Stimulated activated CD8-positive, alpha-beta memory T cell treated with anti-CD3 and anti-CD28 coated beads, Interleukin-4, amount 100 ng/mL, for 48 hours (primary cell): ENCODE results near the gene CCR7.
A peak's percentile ranks its signal among the peaks of the same experiment; 100 is the strongest.
"Not testable (repeated sequence)": the region's sequence is repeated elsewhere in the genome, so short reads cannot be mapped to it uniquely, and the experiment has no call there.

Source experiments
- DNase-seq: peaks from one replicate; pipeline ENCODE4 v3.0.0-alpha.2; 2020

The CCR7 gene

DNA sequence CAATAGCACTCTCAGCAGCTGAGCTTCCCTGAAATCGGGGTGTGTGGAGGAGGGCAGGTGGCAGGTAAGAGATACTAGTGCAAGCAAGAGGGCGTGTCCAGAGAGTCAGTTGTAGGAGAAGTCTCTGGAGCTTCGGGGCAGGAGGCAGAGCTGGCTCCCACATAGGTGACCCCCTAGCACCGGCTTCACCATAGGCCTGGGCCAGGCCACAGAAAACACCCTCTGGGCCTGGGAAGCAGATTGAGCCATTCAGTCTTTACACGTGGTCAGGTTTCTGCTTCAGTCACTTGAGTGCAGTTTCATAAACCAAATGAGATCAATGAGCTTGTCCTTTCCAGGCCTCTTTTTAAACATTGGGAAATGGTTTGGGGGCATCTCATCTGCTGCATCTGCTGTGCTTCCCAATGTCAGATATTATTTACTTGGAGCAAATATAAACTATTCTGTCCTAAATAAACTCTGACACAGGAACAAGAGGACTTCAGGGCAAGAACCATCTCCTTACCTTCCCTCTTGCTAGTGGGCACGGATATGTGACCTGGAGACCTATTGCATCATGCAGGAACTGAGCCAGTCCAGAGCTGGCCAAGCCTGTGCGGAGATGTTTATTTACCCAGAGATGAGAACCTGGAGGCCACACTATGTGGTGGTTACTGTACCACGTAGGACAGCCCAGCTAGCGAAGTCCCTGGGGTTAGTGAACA lies 16.1 kb downstream of the CCR7 start:
- DNase-seq, result peak; percentile 41

DNA sequence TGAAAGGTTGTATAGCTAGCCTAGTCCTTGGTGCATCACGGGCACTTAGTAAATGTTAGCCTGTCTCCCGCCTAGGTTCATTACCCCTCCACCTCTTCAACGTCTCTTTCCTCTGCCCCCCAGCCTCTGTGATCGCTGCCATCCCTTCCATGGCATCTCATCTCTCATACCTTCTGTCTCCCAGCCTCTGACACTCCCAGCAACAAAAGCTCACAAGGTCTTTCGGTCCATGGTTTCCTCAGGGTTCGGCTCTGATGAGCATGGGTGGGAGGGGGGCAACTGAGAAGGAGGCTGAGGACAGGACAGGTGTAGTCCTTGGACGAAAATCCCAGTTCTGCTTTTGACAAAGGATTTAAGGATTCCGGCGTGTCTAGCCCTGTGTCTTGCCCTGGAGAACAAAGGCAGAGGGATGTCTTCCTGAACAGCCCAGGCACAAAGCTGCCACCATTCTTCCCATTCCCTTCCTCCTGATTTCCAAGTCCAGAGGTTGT lies 16.7 kb downstream of the CCR7 start:
- peak; percentile 25 for DNase-seq

DNA sequence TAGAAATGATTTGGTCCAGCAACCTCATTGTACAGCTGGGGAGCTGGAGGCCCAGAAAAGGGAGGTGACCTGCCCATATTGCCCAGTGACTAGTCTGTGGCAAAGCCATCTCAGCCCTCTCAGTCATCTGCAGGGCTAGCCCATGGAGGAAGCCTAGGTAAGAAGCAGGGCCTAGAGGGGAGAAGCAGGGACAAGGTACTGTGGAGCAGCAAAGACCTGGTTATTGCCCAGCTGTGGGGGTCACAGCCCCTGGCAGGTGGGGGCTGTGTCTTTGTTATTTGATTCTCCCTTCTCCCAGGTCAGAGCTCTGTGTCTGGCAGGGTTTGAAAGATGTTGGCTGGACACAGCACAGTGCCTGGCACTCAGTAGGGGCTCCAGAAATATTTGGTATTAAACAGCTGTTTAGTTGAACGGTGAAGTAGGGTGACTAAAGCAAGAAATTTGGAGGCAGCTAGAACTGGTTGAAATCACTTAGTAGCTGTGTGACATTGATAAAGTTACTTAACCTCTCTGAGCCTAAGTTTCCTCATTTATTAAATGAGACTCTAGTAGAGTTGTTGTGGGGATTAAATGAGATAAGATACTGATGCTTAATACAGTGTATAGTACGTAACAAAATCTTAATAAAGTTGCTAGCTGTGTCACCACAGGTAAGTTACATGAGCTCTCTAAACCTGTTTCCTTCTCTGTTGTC lies 17.3 kb downstream of the CCR7 start:
- DNase-seq, result no peak

DNA sequence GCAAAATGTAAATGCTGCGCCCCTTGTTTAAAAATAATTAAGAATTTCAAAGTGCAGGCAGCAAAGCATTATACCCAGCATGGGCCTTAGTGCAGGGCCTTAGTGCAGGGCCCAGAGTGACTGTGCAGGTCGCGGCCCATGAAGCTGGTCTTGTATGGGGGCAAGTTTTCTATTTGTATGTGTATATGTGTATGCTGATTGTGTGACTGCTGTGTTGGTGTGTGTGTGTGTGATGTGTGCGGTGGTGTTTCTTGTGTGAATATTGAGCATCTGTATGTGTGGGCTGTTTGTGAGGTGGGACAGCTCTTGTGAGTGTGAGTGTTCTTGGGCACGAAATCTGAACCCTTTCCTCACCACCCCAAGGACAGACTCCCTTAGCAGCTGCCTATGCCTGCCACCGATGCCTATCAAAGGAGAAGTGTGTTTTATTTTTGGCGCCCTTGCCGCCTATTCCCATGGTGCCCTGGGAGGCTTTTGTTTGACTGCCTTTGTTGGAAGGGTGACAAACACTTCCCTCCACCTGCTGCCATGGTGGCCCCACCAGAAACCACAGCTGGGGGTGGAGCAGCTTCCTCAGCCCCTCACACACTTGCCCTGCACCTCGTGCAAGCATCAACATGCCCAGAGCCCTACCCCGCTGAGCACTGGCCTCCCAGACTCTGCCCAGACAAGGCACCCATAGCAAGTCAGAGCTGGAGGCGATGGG lies 18.0 kb downstream of the CCR7 start:
- peak; percentile 80 for DNase-seq

DNA sequence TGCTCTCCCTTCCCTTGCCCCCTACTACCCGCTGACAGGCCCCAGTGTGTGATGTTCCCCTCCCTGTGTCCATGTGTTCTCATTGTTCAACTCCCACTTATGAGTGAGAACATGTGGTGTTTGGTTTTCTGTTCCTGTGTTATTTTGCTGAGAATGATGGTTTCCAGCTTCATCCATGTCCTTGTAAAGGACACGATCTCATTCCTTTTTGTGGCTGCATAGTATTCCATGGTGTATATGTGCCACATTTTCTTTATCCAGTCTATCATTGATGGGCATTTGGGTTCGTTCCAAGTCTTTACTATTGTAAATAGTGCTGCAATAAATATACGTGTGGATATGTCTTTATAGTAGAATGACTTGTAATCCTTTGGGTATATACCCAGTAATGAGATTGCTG lies 18.8 kb downstream of the CCR7 start:
- DNase-seq, result not testable (repeated sequence)

DNA sequence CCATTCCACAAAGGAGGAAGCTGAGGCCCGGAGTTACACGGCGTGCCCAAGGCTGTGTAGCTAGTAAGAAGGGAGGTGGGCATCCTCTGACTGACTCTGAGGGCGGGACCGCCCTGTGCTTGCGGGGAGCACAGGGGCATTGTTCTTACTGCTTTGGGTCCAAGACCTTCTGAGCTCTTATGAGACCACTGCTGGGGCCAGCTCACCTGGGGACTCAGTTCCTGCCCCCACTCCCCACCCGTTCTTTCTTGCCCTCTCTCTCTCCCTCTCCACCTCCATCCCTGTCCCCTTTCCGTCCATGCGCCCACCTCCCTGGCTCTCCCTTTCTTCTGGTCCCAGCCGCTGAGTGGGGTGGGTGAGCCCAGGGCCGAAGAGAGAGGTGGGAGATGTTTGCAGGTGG lies 19.6 kb downstream of the CCR7 start:
- DNase-seq, result peak; percentile 22

DNA sequence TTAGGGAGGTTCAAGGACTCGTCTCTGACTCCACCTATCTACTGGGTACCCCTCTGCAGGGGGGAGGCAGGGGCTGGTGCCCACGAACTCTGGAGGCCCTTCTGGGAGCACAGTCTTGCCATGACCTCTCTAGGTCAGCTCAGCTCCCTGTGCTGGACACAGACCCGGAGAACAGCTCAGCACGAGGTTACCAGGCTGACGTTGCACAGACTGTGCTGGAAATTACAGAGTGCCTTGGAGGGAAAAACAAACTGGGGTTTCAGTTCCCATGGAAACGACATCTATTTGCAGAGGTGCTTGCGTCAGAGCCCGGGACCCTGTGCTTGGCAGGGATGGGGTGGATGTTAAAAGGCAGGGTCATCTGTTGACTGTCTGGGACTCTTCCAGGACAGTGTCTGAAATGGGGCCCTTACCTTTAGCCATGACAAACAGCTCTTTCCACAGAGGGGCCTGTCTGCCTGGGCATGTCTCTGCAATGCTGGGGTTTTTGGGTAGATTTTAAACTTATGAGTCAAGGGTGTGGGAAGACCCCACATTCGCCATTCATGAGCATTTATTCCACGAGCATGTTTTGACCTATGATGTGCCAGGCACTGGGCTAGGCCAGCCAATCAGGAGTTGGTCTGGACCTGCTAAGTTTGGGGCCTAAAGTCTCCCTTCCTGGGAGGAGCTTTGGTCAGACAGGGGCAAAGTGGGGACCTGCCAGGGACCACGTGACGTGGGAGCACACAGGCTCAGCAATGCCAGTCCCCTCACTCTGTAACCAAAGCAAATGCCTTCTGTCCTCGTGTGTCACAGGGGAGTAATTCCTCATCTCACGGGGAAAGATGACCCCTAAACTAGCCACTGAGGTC lies 22.5 kb downstream of the CCR7 start:
- peak; percentile 81 for DNase-seq

DNA sequence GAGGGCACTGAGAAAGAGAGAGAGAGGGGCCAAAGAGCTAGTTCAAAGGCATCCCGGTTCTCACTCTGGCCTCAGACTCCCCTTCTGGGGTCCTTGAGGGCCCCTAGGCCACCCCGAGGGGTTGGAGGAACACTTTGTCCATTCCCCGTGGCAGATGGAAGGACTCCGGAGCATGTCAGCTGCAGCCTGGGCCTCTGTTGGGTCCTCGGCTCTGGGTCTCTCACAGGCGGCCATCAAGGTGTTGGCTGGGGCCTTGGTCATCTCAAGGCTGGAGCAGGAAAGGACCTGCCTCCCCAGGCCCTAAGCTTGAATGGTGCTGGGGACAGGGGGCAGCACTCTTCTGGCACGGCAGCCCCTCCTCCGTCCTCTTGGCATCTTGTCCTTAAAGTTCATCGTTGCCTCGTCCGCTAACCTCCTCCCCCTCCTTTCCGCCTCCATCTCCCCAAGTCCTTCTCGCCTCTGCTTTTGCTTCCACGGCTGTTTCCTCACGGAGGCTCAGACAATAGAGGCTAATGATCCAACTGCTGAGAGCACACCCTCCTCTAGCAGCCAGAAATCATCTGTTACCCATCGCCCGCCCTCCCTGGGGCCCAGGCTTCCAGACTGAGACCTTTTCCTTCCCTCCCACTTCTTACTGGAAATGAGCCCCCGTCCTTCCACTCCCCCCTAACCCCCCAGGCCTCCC lies 23.3 kb downstream of the CCR7 start:
- no peak for DNase-seq

DNA sequence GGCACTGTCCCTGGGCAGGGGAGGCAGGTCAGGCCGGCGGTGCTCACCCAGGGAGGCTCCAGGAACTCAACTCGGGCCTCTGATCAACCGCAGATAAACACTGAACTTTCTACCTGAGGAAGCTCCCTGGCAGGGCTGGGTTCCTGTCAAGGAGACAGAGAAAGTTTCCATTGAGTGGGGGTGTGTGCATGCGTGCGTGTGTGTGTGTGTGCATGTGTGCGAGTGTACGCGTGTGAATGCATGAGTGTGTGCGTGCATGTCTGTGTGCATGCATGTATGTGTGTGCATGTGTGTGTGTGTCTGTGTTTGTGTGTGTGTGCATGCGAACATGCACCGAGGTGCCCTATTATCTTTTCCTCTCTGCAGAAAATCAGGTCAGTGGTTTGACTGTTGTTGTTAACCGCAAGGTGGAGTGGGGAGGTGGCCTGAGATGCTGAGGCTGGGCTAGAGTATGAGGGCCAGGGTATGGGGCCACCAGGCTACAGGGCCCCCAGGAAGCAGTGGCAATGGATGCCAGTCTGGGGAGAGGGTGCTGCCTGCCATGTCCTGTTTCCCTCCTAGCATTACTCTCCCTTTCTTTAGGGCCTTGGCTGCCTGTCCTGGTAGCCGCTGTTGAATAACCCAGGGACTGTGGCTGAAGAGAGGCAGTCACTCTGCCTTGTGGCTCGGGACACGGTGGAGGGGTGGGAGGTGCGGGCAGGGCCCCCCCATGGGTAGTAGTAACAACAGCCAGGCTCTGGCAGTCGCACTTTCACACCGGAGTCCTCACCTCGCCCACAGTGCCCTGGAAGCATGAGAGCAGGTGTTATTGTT lies 24.0 kb downstream of the CCR7 start:
- DNase-seq, result peak; percentile 83

DNA sequence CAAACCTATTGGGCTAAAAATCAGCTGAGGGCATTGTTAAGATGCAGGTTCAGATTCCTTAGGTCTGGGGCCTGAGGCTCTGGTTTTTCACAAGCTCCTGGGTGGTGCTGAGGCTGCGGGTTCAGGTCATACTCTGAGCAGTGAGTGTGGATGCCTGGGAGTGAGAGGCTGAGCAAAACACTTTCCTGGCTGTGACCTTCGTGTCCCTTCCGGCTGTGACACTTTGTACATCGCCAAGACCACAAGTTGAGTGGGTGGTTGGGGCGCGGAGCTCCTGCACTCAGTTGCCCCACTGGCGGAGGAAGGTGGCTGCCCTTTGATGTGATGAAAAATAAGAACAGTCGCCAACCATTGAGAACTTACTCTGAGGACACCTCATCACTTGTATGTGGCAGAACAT lies 24.8 kb downstream of the CCR7 start:
- peak; percentile 85 for DNase-seq

DNA sequence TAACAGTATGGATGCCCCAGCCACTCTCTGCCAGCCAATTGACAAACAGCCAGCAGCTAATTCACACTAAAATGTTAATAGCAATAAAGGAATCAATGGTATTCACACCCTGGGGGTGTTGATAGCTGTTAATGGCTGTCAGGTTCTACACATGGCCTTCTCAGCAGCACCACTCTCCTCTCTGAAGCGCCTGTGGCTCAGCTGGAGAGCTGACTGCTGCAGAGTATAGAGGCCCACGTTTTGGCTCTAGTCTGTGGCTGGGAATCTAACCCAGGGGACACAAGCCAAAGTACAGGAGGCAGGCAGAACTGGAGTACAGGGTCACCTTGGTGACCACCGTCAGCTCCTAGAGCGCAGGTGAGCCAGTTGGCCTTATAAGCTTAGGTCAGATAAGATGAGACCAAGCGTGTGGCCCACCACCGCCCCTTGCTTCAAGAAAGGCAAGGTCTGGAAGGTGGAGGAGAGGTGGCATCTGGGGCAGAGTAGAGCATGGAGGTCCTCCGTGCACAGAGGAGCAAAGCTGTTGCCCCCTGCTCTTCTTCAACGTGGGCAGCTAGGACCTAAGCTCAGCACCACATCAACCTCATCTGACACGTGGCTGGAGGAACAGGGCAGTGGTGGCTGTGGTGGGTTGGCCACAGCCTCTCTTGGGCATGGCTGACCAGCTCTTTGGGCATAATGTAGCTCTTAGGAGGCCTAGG lies 25.4 kb downstream of the CCR7 start:
- DNase-seq, result no peak

DNA sequence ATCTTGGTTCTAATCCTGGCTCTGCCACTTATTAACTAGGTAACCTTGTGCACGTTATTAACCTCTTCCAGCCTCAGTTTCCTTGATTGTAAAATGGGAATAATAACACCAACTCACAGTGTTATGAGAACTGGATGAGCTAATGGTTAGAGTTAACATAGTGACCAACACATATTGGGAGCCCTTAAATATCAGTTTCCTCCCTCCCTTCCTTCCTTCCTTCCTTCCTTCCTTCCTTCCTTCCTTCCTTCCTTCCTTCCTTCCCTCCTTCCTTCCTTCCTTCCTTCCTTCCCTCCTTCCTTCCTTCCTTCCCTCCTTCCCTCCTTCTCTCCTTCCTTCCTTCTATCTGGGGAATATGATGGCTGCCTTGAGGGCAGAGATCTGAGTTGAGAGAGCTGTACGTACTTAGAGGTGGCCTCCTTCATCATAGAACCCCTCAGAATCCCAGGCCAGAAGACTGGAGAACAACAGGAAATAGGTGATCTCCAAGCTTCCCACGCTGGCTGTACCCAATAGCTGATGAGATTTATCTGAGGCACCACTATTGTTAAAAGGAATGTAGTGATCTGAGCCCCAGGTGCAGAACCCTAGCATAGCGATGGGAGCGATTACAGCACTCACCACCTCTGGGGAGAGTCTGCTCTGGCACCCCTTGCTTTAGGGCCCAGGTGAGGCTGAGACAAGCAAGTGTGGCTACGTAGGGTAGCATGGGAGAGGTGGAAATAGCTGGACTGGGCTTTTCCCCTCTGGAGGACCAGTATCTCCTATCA lies 26.2 kb downstream of the CCR7 start:
- DNase-seq, result peak; percentile 25

DNA sequence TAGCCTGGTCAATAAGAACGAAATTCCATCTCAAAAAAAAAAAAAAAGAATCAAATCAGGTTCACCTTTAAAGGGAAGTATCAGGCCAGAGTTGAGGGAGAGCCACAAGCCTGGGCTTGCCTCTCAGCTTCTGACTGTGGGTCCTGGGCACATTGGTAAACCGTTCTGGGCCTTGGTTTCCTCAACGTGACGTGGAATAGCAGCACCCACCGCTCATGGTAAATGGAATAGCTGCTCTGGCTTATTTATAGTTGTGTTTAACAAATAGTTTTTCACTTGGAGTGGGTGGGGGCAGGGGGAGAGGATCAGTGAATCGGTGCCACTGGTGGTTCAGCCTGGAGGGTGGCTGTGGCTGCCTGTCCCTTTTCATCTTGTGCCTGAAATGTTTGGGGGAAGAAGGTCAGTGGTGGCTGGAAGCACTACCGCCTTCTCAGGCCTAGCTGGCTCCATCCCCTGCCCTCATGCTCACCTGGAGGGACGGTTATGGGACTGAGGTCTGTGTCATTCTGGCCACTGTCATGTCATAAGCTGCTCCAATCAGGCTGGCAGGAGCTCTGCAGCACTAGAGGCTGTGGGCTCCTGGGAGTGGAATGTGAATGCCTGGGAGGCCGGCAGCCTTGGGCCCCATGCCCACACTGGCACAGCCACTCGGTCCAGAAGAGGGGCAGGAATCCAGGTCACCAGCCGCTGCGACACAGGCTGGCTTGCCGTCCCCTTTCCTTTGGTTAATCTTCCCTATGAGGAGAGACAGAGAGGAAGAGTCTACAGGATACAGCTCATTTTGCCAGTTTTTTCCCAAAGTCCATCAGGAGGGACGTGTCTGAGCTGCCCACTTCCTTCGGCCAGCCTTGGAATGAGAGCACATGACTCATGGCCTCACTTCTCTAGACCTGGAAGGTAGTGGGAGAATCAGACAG lies 27.0 kb downstream of the CCR7 start:
- DNase-seq, result peak; percentile 25

DNA sequence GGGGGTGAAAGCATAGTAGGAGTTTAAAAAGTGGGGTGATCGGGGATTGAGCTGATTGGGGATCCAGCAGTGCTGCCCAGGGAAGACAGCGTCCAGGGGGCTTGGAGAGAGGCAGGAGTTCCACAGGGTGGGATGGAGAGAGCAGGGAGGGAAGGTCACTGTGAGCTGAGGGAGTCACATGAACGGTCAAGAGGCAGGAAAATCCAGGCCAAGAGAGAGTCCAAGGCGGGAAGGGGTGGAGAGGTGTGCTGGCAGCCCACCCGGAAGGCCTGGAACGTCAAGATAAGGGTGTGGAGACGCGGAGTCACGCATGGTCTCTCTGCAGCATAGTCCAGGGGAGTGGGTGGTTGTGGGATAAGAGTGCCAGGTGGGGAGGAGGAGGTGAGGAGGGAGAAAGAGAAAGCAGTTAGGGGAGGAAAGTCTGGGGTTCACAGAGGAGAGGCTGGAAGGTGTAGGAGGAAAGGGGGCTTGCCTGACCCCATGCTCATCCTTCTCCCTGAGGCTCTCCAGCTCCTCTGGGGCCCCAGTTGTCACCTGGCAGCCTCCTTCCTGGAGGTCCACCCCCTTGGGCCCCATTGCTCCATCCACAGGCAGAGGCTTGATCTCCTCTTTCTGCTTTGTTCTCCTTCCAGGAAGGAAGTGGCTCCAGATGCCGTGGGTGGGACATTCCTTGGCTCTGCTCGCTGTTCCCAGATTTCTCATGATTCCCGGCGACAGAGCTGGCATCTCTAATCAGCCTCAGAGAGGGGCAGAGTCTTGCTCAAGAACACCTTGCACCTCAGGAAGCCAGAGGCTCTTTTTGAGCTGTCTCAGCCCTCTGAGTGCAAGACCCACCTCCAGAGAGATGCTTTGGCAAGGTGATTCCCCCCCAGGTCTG lies 28.7 kb downstream of the CCR7 start:
- DNase-seq, result no peak

DNA sequence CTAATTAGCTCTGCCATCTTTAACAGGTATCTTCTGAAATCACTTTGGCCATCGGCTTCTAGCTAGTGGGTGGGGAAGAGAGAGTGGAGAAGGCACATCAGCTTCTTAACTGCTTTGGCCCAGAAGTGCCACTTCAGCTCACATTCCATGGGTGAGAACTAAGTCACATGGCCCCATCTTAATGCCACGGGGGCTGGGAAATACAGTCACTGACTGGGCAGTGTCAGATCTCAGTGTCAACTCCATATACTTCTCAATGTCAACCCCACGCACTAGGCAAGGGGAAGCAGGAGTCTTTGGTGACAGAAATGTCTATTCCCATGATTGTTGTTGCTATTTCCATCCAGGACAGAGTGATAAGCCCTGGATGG lies 29.4 kb downstream of the CCR7 start:
- no peak for DNase-seq

DNA sequence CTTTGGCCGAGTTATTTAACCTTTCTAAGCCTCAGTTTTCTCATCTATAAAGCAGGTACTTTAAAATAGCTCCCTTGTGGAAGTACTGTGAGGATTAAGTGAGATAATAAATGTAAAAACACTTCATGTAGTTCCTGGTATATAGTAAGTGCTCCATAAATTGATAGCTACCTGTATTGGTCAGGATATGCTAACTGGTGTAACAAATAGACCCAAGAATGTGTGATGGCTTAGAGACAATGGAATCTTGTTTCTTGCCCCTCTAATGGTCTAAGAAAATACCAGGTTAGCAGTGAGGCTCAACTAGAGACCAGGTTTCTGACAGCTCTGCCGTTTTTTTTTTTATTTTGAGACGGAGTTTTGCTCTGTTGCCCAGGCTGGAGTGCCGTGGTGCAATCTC lies 29.8 kb downstream of the CCR7 start:
- no peak for DNase-seq

DNA sequence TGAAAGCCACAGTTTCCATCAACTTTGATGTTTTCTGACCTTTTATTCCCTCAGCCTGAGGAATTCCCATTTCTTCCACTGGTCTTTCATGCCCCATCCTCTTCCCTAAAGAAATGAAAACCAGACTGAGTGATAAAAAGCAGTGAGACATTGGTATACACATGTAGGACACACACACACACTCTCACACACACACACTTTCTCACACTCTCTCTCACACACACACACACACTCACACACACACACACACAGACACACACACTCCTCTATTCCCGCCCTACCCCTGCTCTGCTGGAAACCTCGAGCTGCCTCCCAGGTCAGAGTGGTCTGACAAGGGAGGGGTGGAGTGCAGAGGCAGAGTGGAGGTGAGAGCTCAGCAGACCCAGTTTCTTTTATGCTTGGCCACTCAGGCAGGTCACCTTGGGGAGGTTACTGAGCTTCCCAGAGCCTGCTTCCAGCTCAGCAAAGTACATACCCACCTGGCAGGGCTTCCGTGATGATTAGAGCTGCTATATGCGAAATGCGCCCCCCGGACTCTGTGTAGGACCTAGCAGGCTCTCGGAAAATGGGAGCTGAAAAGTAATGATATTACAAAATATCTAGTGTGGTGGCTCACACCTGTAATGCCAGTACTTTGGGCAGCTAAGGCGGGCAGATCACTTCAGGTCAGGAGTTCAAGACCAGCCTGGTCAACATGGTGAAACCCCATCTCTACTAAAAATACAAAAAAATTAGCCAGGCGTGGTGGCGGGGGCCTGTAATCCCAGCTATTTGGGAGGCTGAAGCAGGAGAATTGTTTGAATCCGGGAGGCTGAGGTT lies 30.7 kb downstream of the CCR7 start:
- no peak for DNase-seq
